Ishikawa (cell line): Measurements from ENCODE around the gene ATP1A1.

ENCODE experiments used
- CEBPB ChIP-seq: IDR thresholded peaks from 2 replicates; pipeline ENCODE4 v1.6.1; 2012
- CREB1 ChIP-seq: IDR thresholded peaks from 2 replicates; pipeline ENCODE4 v1.6.1; 2012; ENCODE audit warnings: low read depth
- EGR1 ChIP-seq: IDR thresholded peaks from 2 replicates; pipeline ENCODE4 v1.6.1; 2012
- EP300 ChIP-seq: IDR thresholded peaks from 2 replicates; pipeline ENCODE4 v1.6.1; 2012; ENCODE audit warnings: borderline replicate concordance
- FOXM1 ChIP-seq: IDR thresholded peaks from 2 replicates; pipeline ENCODE4 v1.6.1; 2012; ENCODE audit warnings: low read depth, borderline replicate concordance
- MAX ChIP-seq: IDR thresholded peaks from 2 replicates; pipeline ENCODE4 v1.6.1; 2012
- NFIC ChIP-seq: IDR thresholded peaks from 2 replicates; pipeline ENCODE4 v1.6.1; 2012
- RAD21 ChIP-seq: IDR thresholded peaks from 2 replicates; pipeline ENCODE4 v1.6.1; 2012; ENCODE audit warnings: low read depth
- REST ChIP-seq: IDR thresholded peaks from 2 replicates; pipeline ENCODE4 v1.6.1; 2012; ENCODE audit warnings: low read depth, mild to moderate bottlenecking
- TAF1 ChIP-seq: IDR thresholded peaks from 2 replicates; pipeline ENCODE4 v1.6.1; 2012; ENCODE audit warnings: low read depth, mild to moderate bottlenecking
- TCF12 ChIP-seq: IDR thresholded peaks from 2 replicates; pipeline ENCODE4 v1.6.1; 2012; ENCODE audit warnings: low read depth
- TEAD4 ChIP-seq: IDR thresholded peaks from 2 replicates; pipeline ENCODE4 v1.6.1; 2012
- USF1 ChIP-seq: IDR thresholded peaks from 2 replicates; pipeline ENCODE4 v1.6.1; 2012
- YY1 ChIP-seq: IDR thresholded peaks from 2 replicates; pipeline ENCODE4 v1.6.1; 2012; ENCODE audit warnings: low read depth
- ZBTB7A ChIP-seq: IDR thresholded peaks from 2 replicates; pipeline ENCODE4 v1.6.1; 2012; ENCODE audit warnings: low read depth

The ATP1A1 gene

GRCh38 chr1:116377541-116378529 lies 4.8 kb downstream of the ATP1A1 start:
- no peak for TF ChIP-seq ZBTB7A
- no peak for TF ChIP-seq MAX
- no peak for TF ChIP-seq RAD21
- no peak for TF ChIP-seq EP300
- TF ChIP-seq USF1: no peak
- no peak for TF ChIP-seq TEAD4
- no peak for TF ChIP-seq CEBPB
- TF ChIP-seq TCF12: no peak
- no peak for TF ChIP-seq FOXM1
- no peak for TF ChIP-seq TAF1
- TF ChIP-seq NFIC: no peak
- TF ChIP-seq CREB1: no peak
- no peak for TF ChIP-seq EGR1
- no peak for TF ChIP-seq YY1
- TF ChIP-seq REST: no peak

GRCh38 chr1:116379057-116379630 lies 6.1 kb downstream of the ATP1A1 start:
- TF ChIP-seq USF1: no peak
- TF ChIP-seq ZBTB7A: no peak
- no peak for TF ChIP-seq TEAD4
- TF ChIP-seq TCF12: no peak
- TF ChIP-seq CEBPB: no peak
- no peak for TF ChIP-seq YY1
- TF ChIP-seq REST: no peak
- no peak for TF ChIP-seq NFIC
- TF ChIP-seq CREB1: no peak
- TF ChIP-seq MAX: no peak
- no peak for TF ChIP-seq RAD21
- no peak for TF ChIP-seq TAF1
- TF ChIP-seq EGR1: no peak
- no peak for TF ChIP-seq FOXM1
- no peak for TF ChIP-seq EP300

GRCh38 chr1:116379674-116380498 lies 6.8 kb downstream of the ATP1A1 start:
- no peak for TF ChIP-seq TAF1
- no peak for TF ChIP-seq TCF12
- no peak for TF ChIP-seq CREB1
- TF ChIP-seq TEAD4: no peak
- no peak for TF ChIP-seq EGR1
- no peak for TF ChIP-seq EP300
- TF ChIP-seq REST: no peak
- no peak for TF ChIP-seq FOXM1
- TF ChIP-seq NFIC: no peak
- no peak for TF ChIP-seq MAX
- no peak for TF ChIP-seq RAD21
- no peak for TF ChIP-seq ZBTB7A
